Peyer's patch (tissue), 4 donors: ENCODE data around the gene FNDC3B.

ENCODE experiments used
- CTCF ChIP-seq, 6 experiments: fragments of 450-650 bp in 4 of 6; fragments of 200-600 bp in 2 of 6; sonication (generic) in 1 of 6; IDR thresholded peaks; one replicate each; pipeline ENCODE4 v1.5.1; 2017 to 2019; ENCODE audit warnings: antibody characterized with exemption in 6 of 6, mild to moderate bottlenecking in 3 of 6, moderate library complexity in 1 of 6
- POLR2A ChIP-seq, 2 donors: fragments of 450-650 bp; IDR thresholded peaks; one replicate each; pipeline ENCODE4 v1.5.1; 2017; ENCODE audit warnings: antibody characterized with exemption in 2 of 2, mild to moderate bottlenecking in 2 of 2, moderate library complexity in 2 of 2

DNA sequence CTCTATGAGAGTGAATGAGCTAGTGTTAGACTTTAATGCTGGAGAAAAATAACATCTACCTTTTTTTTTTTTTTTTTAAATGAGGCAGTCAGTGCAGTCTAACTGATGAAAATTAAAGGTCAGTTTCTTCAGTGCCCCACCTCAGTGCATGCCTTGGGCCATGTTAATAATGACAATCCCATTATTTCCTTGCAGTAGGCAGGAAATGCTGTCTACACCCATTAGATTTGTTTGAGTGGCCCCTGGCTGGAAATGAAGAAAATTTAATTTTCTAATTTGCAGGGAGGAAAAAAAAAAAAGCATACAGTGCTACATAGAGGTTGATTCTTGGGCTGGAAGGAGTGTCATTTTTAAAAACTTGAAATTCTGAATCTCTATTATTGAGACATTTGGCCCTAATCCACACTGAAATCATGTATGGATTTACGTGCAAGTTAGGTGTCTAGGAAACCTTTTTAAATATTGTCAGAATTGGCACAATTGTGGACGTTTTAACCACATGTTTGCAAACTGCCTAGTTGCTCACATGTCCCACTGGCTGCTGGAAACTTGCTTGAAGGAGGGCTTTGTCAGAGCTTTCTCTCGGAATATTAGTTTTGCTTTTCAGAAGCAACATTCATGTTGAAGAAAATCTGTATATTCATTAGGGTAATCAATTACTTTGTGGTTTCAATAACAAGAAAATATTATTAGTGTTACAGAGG lies 18.4 kb downstream of the FNDC3B start:
- TF ChIP-seq CTCF (IDR thresholded peaks at IDR 0.05) = no peak
- TF ChIP-seq POLR2A (IDR thresholded peaks at IDR 0.05) = no peak
